Loucy (cell line): ENCODE measurements around the gene CSRP2.

Source experiments
- H2AFZ ChIP-seq: fragments of 200-600 bp; sonication (generic); 2 replicates; pipeline ENCODE4 v1.6.0; 2016; ENCODE audit warnings: antibody characterized with exemption, mild to moderate bottlenecking, low read length, moderate library complexity
- H3F3A ChIP-seq: fragments of 200-600 bp; 2 replicates; pipeline ENCODE4 v1.6.0; 2016; ENCODE audit warnings: antibody characterized with exemption, low read depth, mild to moderate bottlenecking
- H3K27me3 ChIP-seq: fragments of 200-600 bp; sonication (generic); 2 replicates; pipeline ENCODE4 v1.6.1; 2014; ENCODE audit warnings: low read length, mild to moderate bottlenecking; ENCODE audit not compliant: insufficient read depth, poor library complexity, severe bottlenecking
- H3K36me3 ChIP-seq: fragments of 200-600 bp; sonication (generic); 2 replicates; pipeline ENCODE4 v1.6.1; 2016; ENCODE audit warnings: low read length; ENCODE audit not compliant: insufficient read depth
- H3K4me1 ChIP-seq: fragments of 200-600 bp; sonication (generic); 2 replicates; pipeline ENCODE4 v1.5.1; 2014; ENCODE audit warnings: low read length, mild to moderate bottlenecking; ENCODE audit not compliant: insufficient read depth, poor library complexity, severe bottlenecking
- H3K4me2 ChIP-seq: fragments of 200-600 bp; sonication (generic); 2 replicates; pipeline ENCODE4 v1.6.0; 2014; ENCODE audit warnings: antibody characterized with exemption, low read length, low read depth, mild to moderate bottlenecking; ENCODE audit not compliant: poor library complexity, severe bottlenecking
- H3K4me3 ChIP-seq: fragments of 200-600 bp; sonication (generic); 2 replicates; pipeline ENCODE4 v1.5.1; 2014; ENCODE audit warnings: low read length, mild to moderate bottlenecking, mixed read lengths; ENCODE audit not compliant: poor library complexity, severe bottlenecking
- H3K79me2 ChIP-seq: fragments of 200-600 bp; sonication (generic); 2 replicates; pipeline ENCODE4 v1.6.1; 2014; ENCODE audit warnings: low read length; ENCODE audit not compliant: insufficient read depth
- H3K9ac ChIP-seq: fragments of 200-600 bp; sonication (generic); 2 replicates; pipeline ENCODE4 v1.6.0; 2014; ENCODE audit warnings: mild to moderate bottlenecking, low read depth, low read length, moderate library complexity; ENCODE audit not compliant: poor library complexity, severe bottlenecking
- H3K9me2 ChIP-seq: fragments of 200-600 bp; sonication (generic); replicated peaks from 2 replicates; pipeline ENCODE4 v1.6.1; 2016; ENCODE audit warnings: low read depth, low read length, mixed read lengths
- H3K9me3 ChIP-seq: fragments of 200-600 bp; sonication (generic); 2 replicates; pipeline ENCODE4 v1.6.1; 2014; ENCODE audit warnings: mild to moderate bottlenecking, antibody characterized with exemption, low read length, low read depth; ENCODE audit not compliant: insufficient read depth
- H4K20me1 ChIP-seq: fragments of 200-600 bp; sonication (generic); 2 replicates; pipeline ENCODE4 v1.6.0; 2014; ENCODE audit warnings: antibody characterized with exemption, low read length, mild to moderate bottlenecking; ENCODE audit not compliant: insufficient read depth, poor library complexity, severe bottlenecking
- EZH2phosphoT487 ChIP-seq: fragments of 200-600 bp; IDR thresholded peaks from 2 replicates; pipeline ENCODE4 v1.6.1; 2018; ENCODE audit warnings: antibody characterized with exemption, mild to moderate bottlenecking, moderate library complexity, borderline replicate concordance
- TF ChIP-seq, protein P1 (sequence below): fragments of 200-600 bp; sonication (generic); conservative IDR thresholded peaks from 2 replicates; pipeline ENCODE4 v1.5.1; 2014; ENCODE audit warnings: mild to moderate bottlenecking, antibody characterized with exemption, low read length

The CSRP2 gene

DNA sequence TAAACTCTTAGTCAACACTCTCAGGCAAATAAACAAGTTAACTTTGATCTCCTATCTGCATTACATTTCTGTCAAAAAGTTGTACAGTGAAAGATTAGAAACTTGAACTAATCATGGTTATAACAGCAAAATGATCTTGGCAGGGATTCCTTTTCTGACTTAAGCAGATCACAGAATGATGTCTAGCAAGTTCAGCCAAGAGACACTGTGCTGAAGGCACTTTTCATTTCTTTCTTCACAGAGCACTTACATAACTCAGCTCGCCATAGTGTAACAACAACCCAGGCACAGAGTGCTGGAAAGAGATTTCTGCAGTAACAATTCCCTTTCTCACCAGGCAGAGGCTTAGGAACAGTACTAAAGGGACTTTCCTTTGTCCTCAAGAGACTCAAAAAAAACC, 19.6 kb upstream of the CSRP2 start:
- Histone ChIP-seq H3K4me1 (peaks cover 19% of the 10 kb centered on the region), H3K9ac (no peak overlapping the region), H3K36me3 (no peaks in the 10 kb centered on the region), H4K20me1 (no peaks in the 10 kb centered on the region), H2AFZ (no peak overlapping the region), H3K9me3 (no peaks in the 10 kb centered on the region), H3K27me3 (no peaks in the 10 kb centered on the region), H3F3A (peaks cover 3% of the 10 kb centered on the region; the same call in 1 of the 2 replicates), H3K4me3 (no peak overlapping the region), H3K4me2 (no peak overlapping the region), H3K79me2 (no peaks in the 10 kb centered on the region), H3K9me2 (no peaks in the 10 kb centered on the region)
- TF ChIP-seq, protein P1, sequence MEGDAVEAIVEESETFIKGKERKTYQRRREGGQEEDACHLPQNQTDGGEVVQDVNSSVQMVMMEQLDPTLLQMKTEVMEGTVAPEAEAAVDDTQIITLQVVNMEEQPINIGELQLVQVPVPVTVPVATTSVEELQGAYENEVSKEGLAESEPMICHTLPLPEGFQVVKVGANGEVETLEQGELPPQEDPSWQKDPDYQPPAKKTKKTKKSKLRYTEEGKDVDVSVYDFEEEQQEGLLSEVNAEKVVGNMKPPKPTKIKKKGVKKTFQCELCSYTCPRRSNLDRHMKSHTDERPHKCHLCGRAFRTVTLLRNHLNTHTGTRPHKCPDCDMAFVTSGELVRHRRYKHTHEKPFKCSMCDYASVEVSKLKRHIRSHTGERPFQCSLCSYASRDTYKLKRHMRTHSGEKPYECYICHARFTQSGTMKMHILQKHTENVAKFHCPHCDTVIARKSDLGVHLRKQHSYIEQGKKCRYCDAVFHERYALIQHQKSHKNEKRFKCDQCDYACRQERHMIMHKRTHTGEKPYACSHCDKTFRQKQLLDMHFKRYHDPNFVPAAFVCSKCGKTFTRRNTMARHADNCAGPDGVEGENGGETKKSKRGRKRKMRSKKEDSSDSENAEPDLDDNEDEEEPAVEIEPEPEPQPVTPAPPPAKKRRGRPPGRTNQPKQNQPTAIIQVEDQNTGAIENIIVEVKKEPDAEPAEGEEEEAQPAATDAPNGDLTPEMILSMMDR, result no peak
- TF ChIP-seq EZH2phosphoT487, result no peak

DNA sequence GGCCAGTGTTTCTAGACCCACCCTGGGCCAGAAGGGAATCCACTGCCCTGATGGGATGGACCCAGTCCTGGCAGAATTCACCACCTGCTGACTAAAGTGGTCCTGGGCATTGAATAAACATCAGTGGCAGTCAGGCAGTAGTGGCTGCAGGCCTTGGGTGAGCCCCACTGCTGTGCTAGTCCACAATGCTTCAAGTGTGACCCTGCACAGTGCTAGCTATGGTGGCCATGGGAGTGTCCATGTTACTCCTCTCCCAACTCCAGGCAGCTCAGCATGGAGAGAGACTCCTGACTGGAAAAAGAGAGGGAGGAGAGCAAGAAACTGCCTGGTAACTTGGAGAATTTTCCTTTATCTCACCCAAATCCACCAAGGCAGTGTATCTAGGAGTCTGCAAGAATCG, 17.5 kb upstream of the CSRP2 start:
- no peaks in the 10 kb centered on the region for H3K27me3 ChIP-seq
- H3F3A ChIP-seq, result no peaks in the 10 kb centered on the region
- peaks cover 2% of the 10 kb centered on the region for H3K4me1 ChIP-seq
- H3K79me2 ChIP-seq, result no peaks in the 10 kb centered on the region
- no peaks in the 10 kb centered on the region for H4K20me1 ChIP-seq
- H3K4me3 ChIP-seq, result no peak overlapping the region
- no peaks in the 10 kb centered on the region for H3K9me2 ChIP-seq
- TF ChIP-seq, protein P1, result no peak
- no peak for TF ChIP-seq EZH2phosphoT487
- H3K9ac ChIP-seq, result no peak overlapping the region
- no peak overlapping the region for H2AFZ ChIP-seq
- no peak overlapping the region for H3K4me2 ChIP-seq
- H3K9me3 ChIP-seq, result no peaks in the 10 kb centered on the region
- no peaks in the 10 kb centered on the region for H3K36me3 ChIP-seq

DNA sequence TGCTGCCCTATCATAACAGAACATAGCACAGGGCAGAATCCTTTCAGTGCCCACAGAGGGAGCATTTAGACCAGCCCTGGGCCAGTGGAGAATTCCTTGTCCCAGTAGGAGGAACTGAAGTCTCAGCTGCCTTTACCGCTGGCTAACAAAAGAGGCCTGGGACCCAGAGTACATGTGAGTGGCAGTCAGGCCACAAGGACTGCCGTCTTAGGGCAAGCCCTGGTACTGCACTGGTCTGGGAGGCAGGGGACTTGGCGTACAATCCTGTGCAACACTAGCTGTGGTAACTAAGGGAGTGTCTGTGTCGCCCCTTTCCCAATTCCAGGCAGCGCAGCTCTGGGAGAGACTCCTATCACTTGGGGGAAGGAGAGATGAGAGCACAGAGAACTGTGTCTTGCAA, 17.0 kb upstream of the CSRP2 start:
- no peak for TF ChIP-seq EZH2phosphoT487
- TF ChIP-seq, protein P1, result no peak
- Histone ChIP-seq H3K9ac (no peak overlapping the region), H3K9me2 (no peaks in the 10 kb centered on the region), H3K9me3 (no peaks in the 10 kb centered on the region), H3K4me1 (no peaks in the 10 kb centered on the region), H3K4me2 (no peak overlapping the region), H2AFZ (no peak overlapping the region), H3K27me3 (no peaks in the 10 kb centered on the region), H3K79me2 (no peaks in the 10 kb centered on the region), H3K4me3 (no peak overlapping the region), H3K36me3 (no peaks in the 10 kb centered on the region), H3F3A (no peaks in the 10 kb centered on the region), H4K20me1 (no peaks in the 10 kb centered on the region)
